CD4-positive, alpha-beta T cell treated with Interleukin-4 for 1 hour (primary cell): ENCODE data around the gene ORC3.
"Not testable (repeated sequence)": the region's sequence is repeated elsewhere in the genome, so short reads cannot be mapped to it uniquely, and the experiment has no call there.

ENCODE experiments used
- DNase-seq, 2 donors: peaks; one replicate each; pipeline ENCODE4 v3.0.0-alpha.2; 2020 to 2022

The ORC3 gene

GRCh38 chr6:87606199-87606598, 16.3 kb downstream of the ORC3 start:
- DNase-seq = no peak

DNA sequence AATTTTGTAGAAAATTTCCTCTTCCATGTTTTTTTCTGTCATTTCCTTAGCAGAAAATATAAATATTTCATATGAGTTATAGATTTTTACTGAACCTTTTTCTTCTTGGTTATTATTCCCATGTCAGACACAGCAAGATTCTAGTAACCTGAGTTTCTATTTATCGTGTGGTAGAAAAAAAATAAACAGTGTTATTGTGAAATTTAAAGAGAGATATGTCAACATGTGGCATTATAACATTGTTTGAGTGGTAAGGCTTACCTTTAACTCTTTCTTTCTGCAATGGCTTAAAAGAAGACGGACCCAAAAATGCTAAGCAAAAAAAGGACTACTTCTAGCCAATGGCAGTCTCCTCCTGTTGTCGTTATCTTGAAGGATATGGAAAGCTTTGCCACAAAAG, 18.9 kb downstream of the ORC3 start:
- DNase-seq = no peak

DNA sequence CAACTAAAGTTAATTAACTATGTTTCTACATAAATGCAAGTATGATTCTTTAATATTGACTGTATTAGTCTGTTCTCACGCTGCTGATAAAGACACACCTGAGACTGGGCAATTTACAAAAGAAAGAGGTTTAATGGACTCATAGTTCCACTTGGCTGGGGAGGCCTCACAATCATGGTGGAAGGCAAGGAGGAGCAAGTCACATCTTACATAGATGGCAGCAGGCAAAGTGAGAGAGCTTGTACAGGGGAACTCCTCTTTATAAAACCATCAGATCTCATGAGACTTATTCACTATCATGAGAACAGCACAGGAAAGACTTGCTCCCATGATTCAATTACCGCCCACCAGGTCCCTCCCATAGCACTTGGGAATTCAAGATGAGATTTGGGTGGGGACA, 23.1 kb downstream of the ORC3 start:
- DNase-seq = not testable (repeated sequence)

- no peak for DNase-seq
Observed at GRCh38 chr6:87617405-87617804, 27.5 kb downstream of the ORC3 start.

GRCh38 chr6:87618531-87618930, 28.6 kb downstream of the ORC3 start:
- no peak for DNase-seq

- DNase-seq = no peak
Observed at GRCh38 chr6:87623248-87623647, 33.3 kb downstream of the ORC3 start.

DNA sequence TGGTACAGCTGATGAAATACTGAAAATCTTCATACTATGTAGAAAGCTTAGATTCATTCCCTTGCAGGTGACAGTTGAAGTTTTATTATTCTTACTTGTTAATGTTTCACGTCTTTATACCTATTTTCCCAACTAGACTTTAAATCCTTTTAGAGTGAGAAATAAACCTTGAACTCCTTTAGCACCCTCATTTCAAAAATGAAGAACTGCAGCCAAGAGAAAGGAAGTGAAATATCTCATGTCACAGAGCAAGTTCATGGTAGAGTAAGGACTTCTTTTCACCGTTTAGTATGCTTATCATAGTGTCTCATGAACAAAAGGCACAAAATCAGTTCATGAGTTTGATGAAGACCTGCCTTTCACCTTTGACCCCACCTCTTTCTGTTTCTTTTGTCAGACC, 38.5 kb downstream of the ORC3 start:
- DNase-seq = no peak

DNA sequence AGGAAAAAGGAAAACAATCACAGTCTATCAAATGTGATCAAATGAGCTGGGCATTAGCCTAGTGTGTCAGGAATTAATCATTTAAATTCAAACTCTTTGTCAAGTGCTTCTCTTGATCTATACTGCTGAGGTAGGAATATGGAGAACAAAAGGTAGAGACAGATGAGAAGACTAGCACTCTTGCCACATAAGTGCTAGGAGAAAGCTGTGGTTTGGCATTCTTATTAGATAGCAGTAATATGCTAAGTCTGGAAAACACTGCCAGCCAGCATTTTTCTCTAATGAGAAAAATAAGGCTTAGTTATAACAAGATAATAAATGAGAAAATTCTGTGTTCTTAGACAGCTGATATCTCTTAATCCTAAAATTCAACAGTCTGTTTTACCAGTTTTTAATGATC, 38.9 kb downstream of the ORC3 start:
- DNase-seq = no peak

GRCh38 chr6:87630746-87631145, 40.8 kb downstream of the ORC3 start:
- no peak for DNase-seq

- DNase-seq = no peak
Observed at GRCh38 chr6:87633851-87634250, 43.9 kb downstream of the ORC3 start.

GRCh38 chr6:87636315-87636714, 46.4 kb downstream of the ORC3 start:
- DNase-seq = no peak

DNA sequence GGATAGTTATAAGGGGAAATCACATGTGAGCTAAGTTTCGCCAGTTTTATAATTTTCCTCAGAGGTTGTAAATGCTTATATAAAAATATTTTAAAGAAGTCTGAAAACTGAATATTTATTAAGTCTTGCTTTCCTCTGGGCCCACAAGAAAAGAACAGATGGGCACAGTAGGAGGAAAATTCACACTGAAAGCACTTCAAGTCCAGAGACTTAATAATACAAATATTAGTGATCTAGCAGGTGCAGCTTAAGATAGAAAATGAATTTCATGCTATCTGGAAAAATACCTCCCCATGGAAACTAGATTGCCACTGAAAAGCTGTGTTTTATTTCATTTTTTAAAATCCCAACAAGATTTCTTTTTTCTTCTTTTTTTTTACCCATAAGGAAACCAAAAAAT, 47.2 kb downstream of the ORC3 start:
- no peak for DNase-seq

DNA sequence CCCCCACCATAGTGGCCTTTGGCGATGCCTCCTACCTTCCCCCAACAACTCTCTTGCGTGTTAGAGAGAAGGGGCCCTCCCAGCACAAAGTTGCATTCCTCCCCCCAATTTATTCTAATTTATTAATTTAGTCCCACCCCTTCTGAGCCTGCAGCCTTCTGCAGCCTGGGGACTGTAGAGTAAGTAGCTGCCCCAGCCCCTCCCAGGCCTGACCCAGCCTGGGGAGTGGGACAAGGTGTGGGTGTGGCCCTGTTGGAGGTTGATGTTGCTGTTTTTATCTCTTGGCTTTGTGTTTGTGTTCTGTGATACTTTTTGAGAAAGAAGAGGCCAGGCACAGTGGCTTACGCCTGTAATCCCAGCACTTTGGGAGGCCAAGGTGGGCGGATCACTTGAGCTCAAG, 49.4 kb downstream of the ORC3 start:
- no peak for DNase-seq

DNA sequence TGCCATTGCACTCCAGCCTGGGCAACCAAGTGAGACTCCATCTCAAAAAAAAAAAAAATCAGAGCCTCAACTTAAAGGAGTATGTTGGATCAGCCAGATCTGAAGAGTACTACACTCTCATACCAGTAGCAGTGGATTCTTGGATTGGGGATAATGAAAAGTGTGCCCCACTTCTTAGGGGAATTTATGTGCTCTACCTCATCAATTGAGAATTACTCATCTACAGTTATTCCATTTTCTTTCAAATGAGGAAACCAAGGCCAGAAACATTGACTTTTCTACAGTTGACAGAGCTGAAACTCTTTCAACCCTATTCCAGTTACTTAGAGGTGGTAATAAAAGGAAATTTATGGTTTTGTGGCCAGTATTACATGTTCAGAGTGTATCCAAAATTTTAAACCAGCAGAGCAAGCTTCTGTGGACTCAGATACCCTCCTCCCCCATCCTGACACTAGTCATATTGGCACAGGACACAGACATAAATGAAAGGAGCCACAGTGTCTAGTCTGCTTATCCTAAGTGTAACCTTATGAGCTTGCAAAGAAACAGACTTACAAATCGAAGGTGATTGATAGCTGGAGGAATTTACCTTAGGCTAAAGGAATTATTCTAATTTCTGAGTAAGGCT, 51.2 kb downstream of the ORC3 start:
- DNase-seq = no peak

GRCh38 chr6:87645080-87645479, 55.1 kb downstream of the ORC3 start:
- peak in 1 of 2 donors; percentile 42 for DNase-seq

DNA sequence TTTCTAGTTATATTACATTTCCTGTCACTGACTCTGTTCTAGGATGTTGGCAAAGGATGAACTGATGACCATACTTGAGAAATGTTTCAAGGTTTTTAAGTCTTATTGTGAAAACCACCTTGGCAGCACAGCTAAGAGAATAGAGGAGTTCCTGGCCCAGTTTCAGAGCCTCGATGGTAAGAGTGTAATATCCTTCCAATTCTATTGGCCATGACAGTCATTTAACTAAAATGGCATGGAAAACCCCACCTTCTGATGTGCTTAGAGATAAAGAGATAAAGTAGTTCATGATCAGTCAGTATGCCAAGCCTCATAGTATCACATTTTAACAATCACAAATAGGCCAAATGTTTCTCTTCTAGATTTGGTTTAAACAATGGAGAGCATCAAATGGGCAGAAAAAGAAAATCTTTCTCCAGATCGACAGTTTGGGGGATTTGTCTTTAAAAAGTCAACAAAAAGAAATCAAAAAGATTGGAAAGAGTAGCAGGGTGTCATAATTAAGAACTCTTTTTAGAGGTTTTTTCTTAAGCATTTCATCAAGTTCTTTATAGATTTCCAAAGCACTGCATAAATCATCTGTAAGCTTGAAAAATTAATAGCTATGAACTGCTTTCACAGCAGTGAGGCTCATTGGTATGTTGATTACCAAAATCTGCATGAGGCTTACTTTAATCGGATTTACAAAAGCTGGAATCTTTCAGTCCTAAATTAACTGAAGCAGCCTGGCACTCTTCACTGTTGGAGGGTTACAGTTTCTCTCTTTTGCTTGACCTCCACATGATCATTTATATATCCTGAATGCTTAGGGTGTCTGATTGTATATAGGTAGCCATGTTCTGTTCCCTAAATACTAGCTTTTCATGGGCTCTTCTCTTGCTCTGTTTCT, 63.4 kb downstream of the ORC3 start:
- DNase-seq = peak in 1 of 2 donors; percentile 29

- no peak for DNase-seq
Observed at GRCh38 chr6:87654122-87654521, 64.2 kb downstream of the ORC3 start.

GRCh38 chr6:87654875-87655454, 65.0 kb downstream of the ORC3 start:
- no peak for DNase-seq

DNA sequence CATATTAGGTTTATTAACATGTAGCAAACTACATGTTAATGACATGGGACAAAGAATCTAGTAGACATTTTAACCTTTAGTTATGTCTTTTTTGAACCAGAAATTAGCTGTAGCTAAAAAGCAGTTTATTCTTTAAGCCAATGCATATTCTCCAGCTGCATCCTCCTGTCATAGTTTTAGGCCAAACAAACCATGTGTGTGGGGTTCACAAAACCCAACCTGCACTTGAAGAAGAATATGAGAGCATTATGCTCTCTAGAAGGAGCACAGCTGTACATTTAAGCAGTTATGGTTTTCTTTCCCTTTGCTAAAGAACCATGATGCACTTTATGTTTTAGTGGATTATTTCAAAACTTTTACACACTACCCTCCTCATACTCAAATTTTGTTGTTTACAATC, 65.9 kb downstream of the ORC3 start:
- DNase-seq = no peak

GRCh38 chr6:87656857-87657256, 66.9 kb downstream of the ORC3 start:
- peak in 1 of 2 donors; percentile 28 for DNase-seq

GRCh38 chr6:87658516-87658915, 68.6 kb downstream of the ORC3 start:
- DNase-seq = no peak

DNA sequence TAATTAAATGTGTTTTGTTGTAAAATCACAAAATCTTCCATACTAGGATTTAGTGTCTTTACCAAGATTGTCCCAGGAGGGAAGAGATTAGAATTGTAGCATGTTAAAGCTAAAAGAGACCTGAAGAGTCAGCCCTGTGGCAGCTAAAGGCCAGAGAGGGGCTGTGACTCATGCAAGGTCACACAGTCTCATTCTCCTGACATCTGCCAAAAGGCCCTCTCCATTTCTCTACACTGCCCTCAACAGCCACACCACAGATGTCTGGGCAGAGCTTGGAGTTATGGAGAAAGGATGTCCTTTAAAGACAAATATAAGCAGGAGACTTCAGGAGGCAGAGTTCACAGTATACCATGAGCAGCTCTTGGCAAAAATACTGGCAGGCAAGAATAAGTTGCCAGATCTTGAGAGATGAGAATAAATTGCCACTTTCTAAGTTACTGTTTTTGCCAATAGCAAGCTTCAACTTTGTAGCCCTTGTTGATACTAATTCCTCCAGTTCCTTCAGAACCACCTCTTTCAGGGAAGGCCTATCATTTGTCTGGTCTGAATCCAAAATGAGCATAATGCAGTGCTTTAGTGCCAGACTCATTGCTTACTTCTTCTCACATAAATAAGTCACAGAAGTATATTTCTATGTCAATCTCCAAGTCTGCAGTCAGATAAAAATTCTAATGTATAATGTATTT, 70.4 kb downstream of the ORC3 start:
- no peak for DNase-seq

- no peak for DNase-seq
Observed at GRCh38 chr6:87661016-87661415, 71.1 kb downstream of the ORC3 start.

GRCh38 chr6:87661503-87661902, 71.6 kb downstream of the ORC3 start:
- DNase-seq = no peak
